HPDE6-E6E7 (cell line): ENCODE results near the gene CELF5.
A peak's percentile ranks its signal among the peaks of the same experiment; 100 is the strongest.
"Not testable (repeated sequence)": the region's sequence is repeated elsewhere in the genome, so short reads cannot be mapped to it uniquely, and the experiment has no call there.

ENCODE experiments used
- DNase-seq: peaks from one replicate; pipeline ENCODE4 v3.0.0; 2011; ENCODE audit warnings: missing footprints; ENCODE audit errors: extremely low spot score

The CELF5 gene

GRCh38 chr19:3207461-3208242 lies 16.8 kb upstream of the CELF5 start:
- DNase-seq, result no peak

GRCh38 chr19:3208317-3209207 lies 15.9 kb upstream of the CELF5 start:
- no peak for DNase-seq

GRCh38 chr19:3210347-3211017 lies 14.0 kb upstream of the CELF5 start:
- DNase-seq, result peak; percentile 65

- no peak for DNase-seq
Measured at GRCh38 chr19:3211191-3211590, 13.3 kb upstream of the CELF5 start.

- DNase-seq, result no peak
Measured at GRCh38 chr19:3213159-3213558, 11.3 kb upstream of the CELF5 start.

- no peak for DNase-seq
Measured at GRCh38 chr19:3216874-3217273, 7.6 kb upstream of the CELF5 start.

- no peak for DNase-seq
Measured at GRCh38 chr19:3220576-3220975, 3.9 kb upstream of the CELF5 start.

GRCh38 chr19:3221576-3221975 lies 2.9 kb upstream of the CELF5 start:
- DNase-seq, result not testable (repeated sequence)

GRCh38 chr19:3222709-3223108 lies 1.8 kb upstream of the CELF5 start:
- no peak for DNase-seq

GRCh38 chr19:3225169-3225485 lies 666 bp downstream of the CELF5 start:
- no peak for DNase-seq

GRCh38 chr19:3225677-3226093 lies 1.2 kb downstream of the CELF5 start:
- no peak for DNase-seq

- no peak for DNase-seq
Measured at GRCh38 chr19:3227054-3227626, 2.7 kb downstream of the CELF5 start.

- no peak for DNase-seq
Measured at GRCh38 chr19:3229346-3229743, 4.9 kb downstream of the CELF5 start.

GRCh38 chr19:3229888-3230496 lies 5.5 kb downstream of the CELF5 start:
- no peak for DNase-seq

- DNase-seq, result no peak
Measured at GRCh38 chr19:3231288-3231687, 6.8 kb downstream of the CELF5 start.

GRCh38 chr19:3233116-3233515 lies 8.7 kb downstream of the CELF5 start:
- DNase-seq, result no peak

GRCh38 chr19:3233831-3234230 lies 9.4 kb downstream of the CELF5 start:
- DNase-seq, result no peak

GRCh38 chr19:3234800-3235199 lies 10.3 kb downstream of the CELF5 start:
- DNase-seq, result no peak

- not testable (repeated sequence) for DNase-seq
Measured at GRCh38 chr19:3235604-3236003, 11.1 kb downstream of the CELF5 start.

GRCh38 chr19:3236272-3236671 lies 11.8 kb downstream of the CELF5 start:
- DNase-seq, result no peak

- no peak for DNase-seq
Measured at GRCh38 chr19:3238066-3238561, 13.7 kb downstream of the CELF5 start.

- DNase-seq, result no peak
Measured at GRCh38 chr19:3239367-3239766, 14.9 kb downstream of the CELF5 start.
